ENCODE results near the gene CPNE5.

The CPNE5 gene

DNA sequence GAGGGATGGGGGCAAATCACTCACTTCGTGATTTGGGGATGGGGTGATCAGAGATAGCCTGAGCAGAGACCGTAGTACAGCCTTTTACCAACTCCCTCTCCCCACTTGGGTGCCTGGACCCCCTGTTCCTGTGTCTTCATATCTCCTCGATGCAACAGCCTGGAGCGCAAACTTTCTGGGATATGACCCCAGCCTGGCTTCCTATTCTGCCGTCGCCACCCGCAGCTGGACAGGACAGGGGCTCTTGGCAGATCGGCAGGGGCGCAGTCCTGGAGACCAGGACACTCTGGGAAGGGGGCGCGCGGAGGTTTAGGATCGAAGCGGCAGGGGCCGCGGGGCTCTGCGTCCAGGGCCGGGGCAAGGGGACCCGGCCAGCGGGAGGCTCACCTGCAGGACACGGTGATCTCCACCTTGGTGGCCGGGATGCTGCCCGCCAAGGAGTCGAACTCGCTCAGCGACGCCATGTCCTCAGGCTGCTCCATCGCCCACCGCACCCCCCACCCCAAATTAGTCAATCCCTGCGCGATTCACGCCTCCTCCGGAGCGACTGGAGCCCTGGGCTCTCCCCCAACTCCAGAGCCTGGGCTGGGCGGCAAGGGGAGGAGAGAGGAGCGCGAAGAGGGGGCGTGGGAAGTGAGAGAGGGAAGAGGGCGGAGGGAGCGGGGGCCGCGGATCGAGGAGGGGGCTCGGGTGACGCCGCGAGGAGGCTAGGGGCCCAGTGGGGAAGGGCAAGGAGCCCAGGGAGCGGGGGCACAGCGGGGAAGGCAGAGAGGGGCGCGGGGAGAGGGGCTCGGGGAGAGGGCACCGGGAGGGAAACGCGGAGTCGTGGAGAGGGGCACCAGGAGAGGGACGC, at the start of gene CPNE5:
TSS of gene CPNE5 (minus strand) at position 549 of the 853 bp plus-strand sequence. CDS start at position 482, 67 bp downstream.
- peak; percentile 72 for DNase-seq

DNA sequence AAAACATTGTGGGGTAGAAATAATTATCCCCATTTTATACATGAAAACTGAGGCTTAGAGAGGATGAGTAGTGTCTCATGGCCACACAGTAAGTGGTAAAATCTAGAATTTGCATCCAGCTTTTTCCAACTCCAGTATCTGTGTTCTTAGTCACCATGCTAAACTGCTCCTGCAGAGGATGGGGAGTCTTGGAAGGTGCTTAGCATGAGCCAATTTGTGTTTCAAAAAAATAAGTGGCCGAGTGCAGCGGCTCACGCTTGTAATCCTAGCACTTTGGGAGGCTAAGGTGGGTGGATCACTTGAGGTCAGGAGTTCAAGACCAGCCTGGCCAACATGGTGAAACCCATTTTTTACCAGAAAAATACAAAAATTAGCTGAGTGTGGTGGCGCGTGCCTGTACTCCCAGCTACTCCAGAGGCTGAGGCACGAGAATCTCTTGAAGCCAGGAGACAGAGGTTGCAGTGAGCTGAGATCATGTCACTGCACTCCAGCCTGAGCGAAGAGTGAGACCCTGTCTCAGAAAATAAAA, 48.9 kb upstream of the CPNE5 start:
- no peak for DNase-seq

DNA sequence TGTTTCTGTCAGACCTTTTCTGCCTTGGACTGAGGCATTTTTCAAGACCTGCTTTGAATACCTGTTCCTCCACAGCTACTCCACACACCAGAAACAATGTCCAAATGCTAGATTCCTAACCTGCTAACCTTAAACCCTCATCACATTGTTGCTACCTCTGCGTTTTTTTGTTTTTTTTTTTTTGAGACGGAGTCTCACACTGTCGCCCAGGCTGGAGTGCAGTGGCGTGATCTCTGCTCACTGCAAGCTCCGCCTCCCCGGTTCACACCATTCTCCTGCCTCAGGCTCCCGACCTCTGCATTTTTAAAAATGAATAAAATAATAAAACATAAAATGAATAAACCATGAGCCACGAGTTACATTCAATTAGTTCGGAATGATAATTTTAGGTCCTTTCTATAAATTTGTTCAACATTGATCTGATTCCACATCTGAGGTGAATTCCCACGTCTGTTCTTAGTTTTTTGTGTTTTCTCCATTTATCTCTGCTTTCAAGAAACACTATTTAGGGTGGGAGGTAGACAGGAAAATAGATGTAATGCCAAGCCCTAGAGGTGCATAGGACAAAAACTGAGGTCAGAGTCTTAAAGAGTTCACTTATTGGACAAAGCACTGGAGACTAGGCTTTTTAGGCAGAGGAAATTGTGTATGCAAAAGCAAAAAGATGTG, 47.8 kb upstream of the CPNE5 start:
- no peak for DNase-seq

DNA sequence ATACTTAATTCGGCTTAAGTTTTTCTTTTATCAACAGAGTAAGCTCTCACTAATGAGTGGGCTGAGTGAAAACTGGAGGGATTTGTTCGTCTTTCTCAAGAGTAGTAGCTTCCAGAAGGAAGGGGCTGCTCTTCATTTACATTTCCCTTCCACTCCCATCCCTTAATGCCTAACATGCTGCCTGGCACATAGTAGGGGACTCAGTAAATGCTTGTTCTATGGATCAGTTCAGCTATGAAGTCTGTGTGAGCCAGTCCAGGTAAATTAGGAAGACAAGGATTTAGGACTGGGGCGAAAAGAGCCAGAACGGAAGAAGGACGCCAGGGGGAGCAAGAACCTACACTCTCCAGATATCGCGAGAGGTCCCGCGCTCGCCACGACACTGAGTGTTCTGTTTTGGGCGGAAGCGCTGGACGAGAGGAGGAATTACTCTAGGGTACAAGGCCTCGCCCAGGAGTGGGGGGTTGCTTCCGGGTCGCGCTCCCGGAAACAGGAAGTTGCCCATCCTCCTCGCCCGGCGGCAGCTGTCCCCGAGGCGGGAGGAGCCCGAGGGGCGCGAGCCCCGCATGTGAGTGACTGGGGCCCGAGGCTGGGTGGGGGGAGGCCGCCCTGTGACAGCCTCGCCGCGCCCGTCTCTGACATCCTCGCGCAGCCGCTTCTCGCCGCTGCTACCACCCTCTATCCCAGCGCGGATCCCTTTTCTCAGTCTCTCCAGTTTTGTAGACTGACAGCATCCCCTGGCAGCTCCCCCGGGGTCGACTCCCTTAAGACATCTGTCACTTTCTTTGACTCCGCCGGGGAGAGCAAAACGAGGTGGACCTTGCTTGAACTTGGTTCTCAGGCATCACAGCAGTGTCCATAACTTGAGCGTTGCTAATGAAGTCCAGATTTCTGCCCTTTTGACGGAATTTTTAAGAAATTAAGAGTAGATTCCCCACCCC, 46.5 kb upstream of the CPNE5 start, which contains the start of gene C6orf89:
TSS of gene C6orf89 (plus strand) at position 492 of the 941 bp plus-strand sequence. CDS start 13,493 bp downstream, outside the sequence.
- DNase-seq: peak; percentile 98

DNA sequence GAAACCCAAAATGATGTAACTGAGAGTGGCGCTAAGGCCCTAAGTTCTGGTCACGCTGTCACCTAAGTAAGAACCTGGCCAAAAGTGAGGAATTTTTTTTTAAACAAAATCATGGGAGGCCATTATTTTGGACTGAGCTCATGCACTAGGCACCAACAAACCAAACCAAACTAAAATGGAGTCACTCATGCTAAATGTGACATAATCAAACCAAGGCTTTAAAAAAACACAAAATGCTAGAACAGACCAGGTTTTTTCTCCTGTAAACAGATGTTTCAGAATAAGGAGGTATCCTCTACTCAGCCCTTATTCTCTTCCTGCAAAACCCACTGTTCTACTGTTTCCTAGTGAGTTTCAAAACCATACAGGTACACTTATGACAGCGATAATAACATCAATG, 45.4 kb upstream of the CPNE5 start:
- no peak for DNase-seq

DNA sequence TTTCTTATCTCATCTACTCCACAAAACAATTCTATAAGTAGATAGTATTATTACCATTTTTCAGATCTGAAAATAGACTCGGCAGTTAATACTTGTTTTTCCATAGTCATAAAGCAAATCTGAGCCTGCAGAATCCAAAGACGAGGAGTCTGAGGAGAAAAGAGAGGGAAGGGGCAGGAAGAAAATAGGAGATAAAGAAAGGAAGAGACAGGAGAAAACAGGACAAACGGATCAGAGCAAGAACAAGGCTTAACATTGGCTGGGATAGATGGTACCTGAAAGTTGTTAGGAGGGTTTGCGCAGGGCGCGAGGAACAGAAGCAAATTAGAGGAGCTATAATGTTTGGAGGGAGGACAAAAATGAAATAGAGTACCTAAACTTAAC, 36.0 kb upstream of the CPNE5 start:
- no peak for DNase-seq

DNA sequence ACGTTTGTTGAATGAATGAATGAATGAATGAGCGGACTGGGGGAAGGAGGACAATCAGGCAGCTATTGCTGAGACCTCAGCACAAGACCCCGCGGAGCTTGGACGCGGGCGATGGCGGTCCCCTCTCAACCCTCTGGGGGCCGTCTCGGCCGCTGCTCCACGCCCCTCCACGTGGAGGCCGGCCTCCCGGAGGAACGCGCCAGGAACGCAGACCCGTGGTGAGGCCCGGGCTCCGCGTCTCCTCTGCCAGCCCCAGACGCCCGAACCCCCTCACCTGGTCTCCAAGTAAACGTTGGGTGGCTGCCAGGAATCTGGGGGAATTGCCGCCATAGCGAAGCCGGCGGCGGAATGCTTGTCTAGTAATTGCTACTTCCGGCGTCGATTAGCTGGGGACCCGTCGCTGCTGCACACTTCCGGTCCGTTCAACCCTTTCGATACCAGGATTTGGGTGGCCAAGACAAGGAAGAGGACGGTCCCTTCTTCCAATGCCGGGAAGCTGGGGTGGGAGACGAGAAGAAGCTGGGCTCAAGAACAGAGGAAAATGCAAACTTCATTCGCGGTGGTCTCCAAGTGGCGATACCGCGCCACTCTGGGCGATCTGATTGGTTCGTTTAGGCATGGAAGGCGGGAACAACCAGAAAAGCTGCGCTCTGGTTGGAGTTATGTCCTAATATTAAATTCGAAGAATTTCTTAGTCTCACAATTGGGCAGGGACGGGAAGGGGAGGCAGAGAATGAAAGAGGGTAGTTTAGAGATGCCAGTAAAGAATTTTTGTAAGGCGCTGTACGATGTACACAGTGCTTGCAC, 35.4 kb upstream of the CPNE5 start, which contains the start of gene PPIL1:
TSS of gene PPIL1 (minus strand) at position 361 of the 807 bp plus-strand sequence. CDS start at position 330, 31 bp downstream.
- peak; percentile 92 for DNase-seq

DNA sequence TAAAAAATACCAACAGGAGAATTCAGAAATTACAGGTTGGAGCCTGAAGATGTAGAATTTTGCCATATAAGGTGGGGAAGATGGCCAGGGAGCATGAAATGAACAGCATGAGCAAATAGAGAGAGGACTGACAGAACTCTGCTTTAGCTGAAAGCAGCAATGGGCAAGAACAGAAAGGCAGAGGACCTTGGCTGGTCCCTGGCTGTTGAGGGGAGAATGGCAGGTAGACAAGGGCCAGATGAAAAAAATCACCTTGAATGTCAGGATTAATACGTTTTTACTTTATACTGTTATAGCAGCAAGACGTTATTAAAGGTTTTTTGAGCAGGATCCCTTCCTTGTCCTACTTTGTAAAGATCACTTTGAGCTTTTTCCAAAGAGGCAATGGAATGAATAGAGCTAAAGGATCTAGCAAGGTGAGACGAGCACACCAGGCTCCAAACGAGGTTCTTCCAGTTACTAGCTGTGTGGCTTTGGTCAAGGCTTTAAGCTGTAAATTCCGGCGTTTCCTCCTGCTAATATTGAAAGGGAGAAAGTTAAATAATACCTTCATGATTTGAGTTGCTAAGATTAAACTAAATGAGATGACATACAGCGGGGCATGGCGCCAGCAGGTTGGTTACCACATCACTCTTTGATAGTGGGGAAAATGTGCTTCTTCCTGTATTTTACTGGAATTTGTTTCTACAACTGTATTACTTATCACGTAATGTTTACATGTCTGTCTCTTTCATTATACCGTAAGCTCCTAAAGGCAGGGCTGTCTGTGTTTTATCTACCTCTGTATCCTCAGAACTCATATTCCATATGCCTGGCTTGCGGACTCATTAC, 34.6 kb upstream of the CPNE5 start:
- DNase-seq: no peak

DNA sequence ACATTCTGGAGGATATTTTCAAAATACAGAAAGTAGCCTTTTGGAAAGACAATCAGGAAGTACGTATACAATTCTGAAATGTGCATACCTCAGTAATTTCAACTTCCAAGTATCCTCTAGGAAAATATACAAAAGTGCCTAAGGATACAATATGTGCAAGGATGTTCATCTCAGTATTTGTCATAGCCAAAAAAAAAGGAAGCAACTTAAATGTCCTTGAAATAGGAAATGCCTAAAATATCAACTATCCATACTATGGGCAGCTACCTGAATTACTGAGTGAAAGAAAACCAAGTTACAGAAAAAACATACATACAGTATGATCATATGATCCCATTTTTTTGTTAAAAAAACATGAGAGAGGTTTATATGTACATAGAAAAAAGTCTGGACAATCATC, 33.9 kb upstream of the CPNE5 start:
- DNase-seq: no peak

DNA sequence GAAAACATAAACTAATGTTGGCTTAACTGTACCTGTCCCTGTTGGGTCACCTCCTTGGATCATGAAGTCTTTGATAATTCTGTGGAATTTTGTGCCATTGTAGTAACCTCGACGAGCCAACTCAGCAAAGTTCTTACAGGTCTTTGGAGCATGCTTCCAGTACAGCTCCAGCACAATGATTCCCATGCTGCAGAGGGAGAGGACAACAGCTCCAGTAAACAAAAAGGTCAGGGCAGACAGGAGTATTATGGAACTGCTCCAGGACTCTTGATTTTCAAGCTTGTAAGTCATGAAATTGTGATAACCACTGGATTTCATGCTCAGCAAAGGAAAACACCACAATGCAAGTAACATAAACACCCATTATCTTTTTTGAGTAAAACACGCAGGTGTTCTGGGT, 32.4 kb upstream of the CPNE5 start:
- DNase-seq: no peak

DNA sequence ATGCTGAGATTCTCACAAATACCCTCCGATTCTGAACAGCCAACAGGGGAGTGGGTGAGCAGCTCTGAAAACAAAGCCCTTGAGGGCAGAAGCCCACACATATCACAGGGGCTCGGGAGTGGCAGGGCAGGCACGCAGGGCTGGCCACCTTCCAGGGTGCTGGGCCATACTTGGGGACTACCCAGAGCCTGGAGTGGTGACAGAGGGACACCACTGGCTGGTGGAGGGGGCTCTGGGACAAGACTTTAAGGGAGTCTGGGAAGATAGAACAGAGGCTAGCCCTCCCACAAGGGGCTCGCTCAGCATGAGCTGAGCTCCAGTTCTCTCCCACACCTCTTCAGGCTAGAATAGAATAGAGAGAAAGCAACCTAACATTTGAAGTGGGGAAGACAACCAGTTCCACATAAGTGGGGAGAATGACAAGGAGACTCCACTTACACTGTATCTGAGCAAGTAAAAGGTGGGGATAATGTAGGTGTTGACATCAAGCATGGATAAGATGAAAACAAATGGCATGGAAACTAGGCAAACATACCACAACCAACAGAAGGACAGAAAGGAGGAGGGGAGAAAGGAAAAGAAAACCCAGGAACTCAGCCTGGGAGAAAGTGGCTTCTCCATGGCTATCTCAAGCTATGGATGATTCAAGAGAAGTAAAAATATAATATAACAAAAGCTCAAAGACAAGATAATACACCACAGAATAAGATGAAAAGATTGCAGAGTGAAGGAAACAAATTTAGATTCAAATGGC, 28.4 kb upstream of the CPNE5 start:
- no peak for DNase-seq

DNA sequence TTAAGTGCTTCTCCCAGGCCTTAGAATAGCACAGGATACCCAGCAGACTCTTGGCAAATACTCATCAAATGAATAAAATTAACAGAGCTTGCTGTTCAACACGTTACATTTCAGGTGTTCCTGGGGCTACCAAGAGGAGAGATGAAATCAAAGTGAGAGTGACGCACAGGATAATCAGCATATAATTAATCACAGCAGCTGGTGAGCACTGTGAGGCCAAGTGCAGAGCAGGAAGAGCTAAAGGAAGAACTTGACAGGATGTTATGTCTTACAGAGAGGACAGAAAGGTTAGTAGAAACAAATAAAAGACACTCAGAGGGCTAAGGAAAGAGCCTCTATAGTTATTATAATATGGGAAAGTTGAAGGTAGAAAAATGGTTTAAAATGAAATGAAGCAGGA, 26.6 kb upstream of the CPNE5 start:
- DNase-seq: no peak

DNA sequence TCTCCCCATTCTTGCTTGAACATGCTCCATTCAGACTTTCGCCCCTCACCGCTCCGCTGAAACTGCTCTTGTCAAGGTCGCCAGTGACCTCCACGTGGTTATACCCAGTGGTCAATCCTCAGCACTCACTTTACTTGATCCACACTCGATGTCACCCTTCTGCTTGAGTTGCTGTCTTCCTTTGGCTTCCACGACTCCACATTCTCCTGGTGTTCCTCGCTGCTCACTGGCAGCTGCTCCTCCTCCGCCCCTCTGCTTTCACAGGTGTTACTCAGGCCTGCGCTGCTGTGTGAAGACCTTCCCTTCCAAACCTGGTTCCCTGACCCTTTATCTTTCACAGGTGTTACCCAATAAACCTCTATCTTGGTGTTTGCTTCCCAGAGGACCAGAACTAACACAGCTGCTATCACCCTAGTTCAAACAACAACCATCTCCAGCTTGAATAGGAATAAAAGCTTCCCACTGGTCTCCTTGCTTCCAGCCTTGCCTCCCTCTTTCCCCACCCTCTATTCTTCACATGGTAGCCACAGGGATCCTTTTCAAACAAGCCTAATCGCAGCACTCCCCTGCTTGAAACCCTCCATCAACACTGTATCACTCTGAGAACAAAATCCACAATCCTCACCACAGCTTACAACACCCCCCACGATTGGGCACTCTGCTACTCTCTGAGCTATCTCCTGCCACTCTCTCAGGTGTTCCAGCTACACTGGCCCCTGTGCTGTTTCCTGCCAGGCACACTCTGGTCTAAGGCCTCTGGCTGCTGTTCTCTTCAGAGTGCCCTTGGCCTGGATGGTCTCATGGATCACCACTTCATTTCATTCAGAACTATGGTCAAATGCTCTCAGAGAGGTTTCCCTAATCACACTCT, 24.7 kb upstream of the CPNE5 start:
- DNase-seq: no peak

DNA sequence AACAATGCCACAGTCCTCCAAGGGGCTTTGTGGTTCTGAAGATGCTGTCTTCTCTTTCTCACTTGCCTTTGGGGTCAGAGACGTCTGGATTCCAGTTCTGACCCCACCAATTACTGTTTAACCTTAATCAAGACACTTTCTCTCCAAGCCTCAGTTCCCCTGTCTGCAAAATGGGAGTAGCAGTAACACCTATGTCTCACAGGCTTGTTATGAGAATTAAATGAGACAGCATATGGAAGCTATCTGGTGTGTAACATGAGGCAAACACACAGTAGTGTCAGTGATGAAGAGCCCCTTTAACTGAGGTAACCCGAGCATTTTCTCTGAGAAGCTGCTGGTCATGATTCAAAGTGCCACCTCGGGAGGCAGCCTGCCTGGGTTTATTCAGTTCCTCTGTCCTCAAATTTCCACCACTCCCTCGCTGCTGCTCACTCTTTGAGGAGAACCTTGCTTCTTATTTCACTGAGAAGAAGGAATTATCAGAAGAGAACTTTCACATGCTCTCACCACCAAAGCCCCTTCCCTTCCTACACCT, 23.7 kb upstream of the CPNE5 start:
- DNase-seq: no peak

DNA sequence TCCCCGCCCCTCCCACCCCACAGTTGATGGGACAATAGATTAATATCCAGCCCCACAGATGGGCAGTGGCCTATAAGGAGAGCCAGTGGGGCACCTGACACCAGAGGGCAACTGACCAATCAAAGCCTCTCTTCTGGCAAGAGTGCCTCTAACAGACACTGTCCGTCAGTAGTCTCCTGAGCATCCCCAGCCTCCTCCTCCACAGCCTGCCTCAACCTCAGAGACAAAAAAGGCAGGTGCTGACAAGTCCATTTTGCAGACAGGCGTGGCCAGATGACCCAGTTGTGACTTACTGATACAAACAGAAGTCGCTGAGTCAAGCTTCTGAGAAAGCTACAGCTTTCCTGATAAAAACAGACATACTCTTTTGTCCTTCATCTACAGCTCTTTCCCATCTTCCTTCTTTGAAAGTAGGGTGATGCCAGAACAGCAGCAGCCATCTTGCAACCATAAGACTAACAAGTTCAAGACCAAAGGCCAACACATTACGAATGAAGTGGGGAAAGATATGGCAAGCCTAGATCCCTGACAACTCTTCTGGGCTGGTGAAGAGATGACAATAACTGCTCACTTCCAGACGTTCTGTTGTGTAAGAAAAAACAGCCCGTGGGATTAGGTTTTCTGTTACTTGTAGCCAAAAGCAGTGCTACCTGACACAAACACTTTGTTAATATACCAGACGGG, 23.1 kb upstream of the CPNE5 start:
- DNase-seq: no peak

DNA sequence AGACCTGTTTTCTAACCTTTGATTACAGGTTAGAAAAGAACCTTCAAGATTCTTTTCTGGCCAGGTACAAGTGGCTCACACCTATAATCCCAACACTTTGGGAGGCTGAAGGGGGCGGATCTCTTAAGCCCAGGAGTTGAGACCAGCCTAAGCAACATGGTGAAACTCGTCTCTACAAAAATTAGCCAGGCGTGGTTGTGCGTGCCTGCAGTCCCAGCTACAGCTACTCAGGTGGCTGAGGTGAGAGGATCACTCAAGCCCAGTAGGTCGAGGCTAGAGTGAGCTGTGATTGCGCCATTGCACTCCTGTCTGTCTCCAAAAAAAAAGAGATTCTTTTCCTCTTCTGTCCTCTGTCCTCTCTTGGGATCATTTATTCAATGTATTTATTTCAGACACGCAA, 20.9 kb upstream of the CPNE5 start:
- no peak for DNase-seq

DNA sequence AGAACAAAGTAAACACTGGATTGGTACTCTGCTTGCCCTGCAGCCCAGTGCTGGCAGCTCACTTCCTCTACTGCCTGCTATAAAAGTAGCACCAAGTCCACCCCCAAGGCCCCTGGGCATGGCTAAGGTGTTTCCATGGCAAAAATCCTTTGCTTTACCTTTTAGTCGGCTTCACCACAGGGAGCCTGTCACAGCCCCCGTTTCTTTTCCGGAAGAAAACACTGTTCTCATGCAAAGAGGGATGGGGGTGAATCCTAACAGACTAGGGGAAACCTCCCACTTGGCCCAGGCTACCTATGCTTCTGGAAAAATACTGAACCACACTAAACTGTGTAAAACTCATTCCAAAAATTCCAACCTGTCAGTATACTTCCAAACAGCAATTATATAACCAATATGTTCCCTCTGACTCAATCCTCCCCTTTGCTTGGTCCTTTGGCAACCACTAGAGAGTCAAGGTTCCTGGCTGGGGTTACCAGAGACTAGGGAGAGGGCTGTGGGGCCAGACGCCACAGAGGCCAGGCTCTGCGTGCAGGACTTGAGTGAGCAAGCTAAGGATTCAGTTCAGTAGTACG, 19.2 kb upstream of the CPNE5 start:
- no peak for DNase-seq

DNA sequence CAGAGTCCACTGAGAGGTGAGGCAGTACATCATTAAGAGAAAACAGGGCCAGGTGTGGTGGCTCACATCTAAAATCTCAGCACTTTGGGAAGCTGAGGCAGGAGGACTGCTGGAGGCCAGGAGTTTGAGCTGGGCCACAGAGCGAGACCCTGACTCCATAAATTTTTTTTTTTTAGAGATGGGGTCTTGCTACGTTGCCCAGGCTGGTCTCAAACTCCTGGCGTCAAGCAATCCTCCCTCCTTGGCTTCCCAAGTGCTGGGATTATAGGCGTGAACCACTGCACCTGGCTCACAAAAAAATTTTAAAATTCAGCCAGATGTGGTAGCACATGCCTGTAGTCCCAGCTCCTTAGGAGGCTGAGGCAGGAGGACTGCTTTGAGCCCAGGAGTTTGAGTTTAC, 18.1 kb upstream of the CPNE5 start:
- no peak for DNase-seq

All from left hindlimb (tissue), 1 donor.